ENCODE data around the gene SLC13A3.

- TF ChIP-seq POLR2A (IDR thresholded peaks at IDR 0.05) (no peak), CTCF (IDR thresholded peaks at IDR 0.05 in 4 of 5, conservative IDR thresholded peaks at IDR 0.05 in 1 of 5) (no peak)
Measured at GRCh38 chr20:46660487-46660886, 9.2 kb upstream of the SLC13A3 start.

Data from gastrocnemius medialis (tissue), 4 donors.